Stimulated activated CD4-positive, alpha-beta T cell treated with anti-CD3 and anti-CD28 coated beads, Interleukin-1b, Interleukin-23, amount 100 ng/mL, for 24 hours (primary cell): ENCODE results near the gene CCDC148.

ENCODE experiments used
- DNase-seq, 4 experiments: peaks; one replicate each; pipeline ENCODE4 v3.0.0-alpha.2; 2020; ENCODE audit warnings: low read depth in 4 of 4, low spot score in 1 of 4

CCDC148 gene

GRCh38 chr2:158221063-158222020, 235.2 kb downstream of the CCDC148 start:
- DNase-seq, result no peak

GRCh38 chr2:158217593-158217992, 239.0 kb downstream of the CCDC148 start:
- DNase-seq, result no peak

GRCh38 chr2:158214431-158214830, 242.1 kb downstream of the CCDC148 start:
- DNase-seq, result no peak

DNA sequence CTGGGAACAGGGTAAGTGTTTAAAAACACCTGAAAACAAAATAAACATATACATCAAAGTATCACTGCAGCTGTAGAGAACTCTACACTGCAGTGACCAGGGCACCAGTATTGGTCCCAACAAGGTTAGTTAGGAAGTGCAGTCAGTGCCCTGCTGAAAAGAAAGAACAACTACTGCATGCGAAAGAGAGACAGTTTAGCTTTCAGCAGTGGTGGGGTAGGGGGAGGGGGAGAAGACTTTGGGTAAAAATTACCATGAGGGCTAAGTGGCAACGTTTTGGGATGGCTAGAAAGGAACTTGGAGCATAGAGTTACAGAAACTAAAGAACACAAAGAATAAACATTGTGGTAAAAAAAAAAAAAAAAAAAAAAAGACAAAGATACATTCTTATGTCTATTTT, 242.8 kb downstream of the CCDC148 start:
- DNase-seq, result no peak

GRCh38 chr2:158212301-158212700, 244.3 kb downstream of the CCDC148 start:
- DNase-seq, result no peak

DNA sequence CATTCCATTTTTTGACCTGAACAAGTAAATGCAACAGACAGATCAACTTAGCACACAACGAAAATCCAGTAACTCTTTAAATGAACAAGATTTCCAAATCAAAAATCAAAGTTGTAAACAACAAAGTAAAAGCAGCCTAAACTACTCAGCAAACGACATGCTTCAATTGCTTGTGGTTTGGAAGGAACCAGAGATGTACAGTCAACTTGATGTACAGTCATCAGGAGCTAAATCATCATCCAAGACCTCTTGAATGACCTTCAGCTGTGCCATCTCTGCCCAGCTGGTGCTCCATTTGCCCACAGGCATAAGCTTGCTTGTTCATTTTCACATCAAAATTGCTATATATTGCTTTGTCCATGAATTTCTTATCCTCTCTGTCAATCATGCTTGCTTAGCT, 245.1 kb downstream of the CCDC148 start:
- DNase-seq, result no peak

- no peak for DNase-seq
Observed at GRCh38 chr2:158207354-158207753, 249.2 kb downstream of the CCDC148 start.

GRCh38 chr2:158205215-158205614, 251.3 kb downstream of the CCDC148 start:
- no peak for DNase-seq

GRCh38 chr2:158204741-158205165, 251.8 kb downstream of the CCDC148 start:
- no peak for DNase-seq

DNA sequence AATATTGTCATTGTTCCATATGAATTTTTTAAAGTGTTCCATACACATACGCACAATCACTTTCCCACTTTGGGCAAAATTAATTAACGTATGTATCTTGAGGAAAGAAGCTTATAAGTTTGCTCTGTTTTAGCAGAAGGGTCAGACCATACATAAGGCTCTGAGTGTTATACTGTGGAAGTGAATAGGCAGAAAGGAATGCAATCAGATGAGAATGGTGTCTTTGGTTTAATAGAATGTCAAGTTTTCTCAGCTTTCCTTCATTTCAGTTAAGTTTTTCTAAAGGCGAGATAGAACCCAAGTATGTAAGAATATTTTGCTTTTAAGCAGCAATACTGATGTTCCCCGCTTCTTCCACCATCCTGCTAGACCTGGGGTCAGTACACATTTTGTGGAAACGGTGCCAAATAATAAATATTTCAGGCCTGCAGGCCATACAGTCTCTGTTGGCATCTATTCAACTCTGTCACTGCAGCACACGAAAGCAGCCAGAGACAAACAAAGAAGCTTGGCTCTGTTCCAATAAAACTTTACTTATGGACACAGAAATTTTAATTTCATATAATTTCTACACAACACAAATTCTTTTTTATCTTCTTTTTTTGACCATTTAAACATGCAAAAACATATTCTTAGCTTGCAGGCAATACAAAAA, 254.3 kb downstream of the CCDC148 start:
- no peak for DNase-seq

GRCh38 chr2:158199928-158200650, 256.5 kb downstream of the CCDC148 start:
- DNase-seq, result no peak

GRCh38 chr2:158197940-158198339, 258.6 kb downstream of the CCDC148 start:
- no peak for DNase-seq

DNA sequence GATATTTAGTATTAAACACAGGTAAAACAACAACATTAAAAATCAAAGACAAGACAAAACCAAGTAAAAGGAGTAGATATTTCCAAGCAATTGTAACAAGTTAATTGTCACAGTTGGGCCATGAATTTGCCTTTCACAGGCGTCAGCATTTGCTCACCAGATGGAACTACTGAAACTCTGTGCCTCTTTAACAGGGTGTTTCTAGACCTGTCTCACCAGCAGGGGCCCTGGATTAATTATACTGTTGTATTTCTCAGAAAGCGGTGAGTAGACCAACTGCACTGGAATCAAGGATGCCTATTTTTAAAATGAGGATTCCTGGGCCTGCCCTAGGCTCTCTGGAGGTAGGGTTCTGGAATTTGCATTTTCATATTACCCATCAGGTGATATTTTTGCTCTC, 262.3 kb downstream of the CCDC148 start:
- no peak for DNase-seq

- DNase-seq, result no peak
Observed at GRCh38 chr2:158192515-158193443, 263.8 kb downstream of the CCDC148 start.

- DNase-seq, result peak in 1 of 4 experiments; percentile 3
Observed at GRCh38 chr2:158191076-158191895, 265.3 kb downstream of the CCDC148 start.

DNA sequence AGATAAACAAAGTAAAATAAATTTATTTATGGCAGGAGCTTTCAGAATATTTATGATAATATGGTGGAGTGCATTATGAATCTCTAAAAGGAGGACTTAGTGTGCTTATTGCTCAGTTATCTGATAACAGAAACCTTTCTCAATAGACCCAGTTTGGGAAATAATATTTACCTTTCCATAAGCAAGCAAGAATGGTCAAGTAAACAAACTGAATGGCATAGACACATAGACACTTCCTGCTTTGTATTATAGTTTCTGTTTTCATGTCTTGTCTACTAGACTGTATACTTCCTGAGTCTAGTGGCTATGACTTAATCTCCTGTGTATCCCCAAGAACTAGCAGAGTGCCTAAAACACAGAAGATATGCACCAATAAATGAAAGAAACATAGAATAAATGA, 267.0 kb downstream of the CCDC148 start:
- no peak for DNase-seq

DNA sequence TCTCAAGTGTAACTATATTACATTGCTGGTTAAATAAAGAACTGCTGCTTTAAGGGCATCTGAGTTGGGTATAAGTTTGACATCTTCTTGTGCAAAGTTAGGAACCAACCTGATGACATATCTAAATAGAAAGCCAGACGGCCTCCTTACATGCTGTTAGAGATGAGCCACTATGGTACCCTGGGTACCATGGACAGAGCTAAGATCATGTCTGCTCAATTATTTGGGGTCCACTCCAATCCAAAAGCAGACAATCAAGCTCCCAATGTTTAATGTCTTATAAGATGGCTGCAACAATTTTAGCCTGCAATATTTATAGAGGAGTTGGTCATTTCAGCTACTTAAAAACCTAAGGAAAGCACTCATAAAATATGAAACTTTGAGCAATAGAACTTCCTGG, 268.6 kb downstream of the CCDC148 start:
- no peak for DNase-seq

DNA sequence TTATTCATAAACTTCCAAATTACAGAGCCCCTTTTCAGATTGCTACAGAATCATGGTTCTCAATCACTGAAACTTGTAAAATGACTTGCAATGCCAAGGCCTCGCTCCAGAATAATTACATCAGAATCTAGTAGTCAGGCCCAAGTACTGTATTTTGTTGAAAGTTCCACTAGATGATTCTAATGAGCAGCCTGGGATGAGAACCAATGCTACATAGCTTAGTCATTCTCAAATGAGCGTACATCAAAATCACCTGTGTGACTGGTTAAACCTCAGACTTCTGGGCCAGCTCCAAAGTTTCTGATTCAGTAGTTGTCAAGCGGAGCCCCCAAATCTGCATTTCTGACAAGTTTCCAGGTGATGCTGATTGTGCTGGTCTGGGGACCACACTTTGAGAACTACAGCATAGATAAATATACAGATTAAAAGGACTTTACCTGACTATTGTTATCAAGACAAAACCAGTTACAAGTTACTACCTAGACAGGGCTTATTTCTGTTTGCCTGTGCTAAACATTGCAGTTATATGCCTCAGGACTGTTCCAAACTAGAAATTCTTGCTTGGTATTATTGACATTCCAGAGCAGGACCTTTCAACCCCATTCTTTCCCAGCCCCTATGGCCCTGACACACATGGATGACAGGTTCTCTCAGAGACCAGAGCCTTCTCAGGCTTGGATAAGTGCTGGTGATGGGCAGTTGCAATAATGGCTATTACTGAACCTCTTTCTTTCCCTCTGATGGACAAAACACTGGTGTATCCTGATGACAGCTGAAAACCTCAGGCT, 271.8 kb downstream of the CCDC148 start:
- no peak for DNase-seq

DNA sequence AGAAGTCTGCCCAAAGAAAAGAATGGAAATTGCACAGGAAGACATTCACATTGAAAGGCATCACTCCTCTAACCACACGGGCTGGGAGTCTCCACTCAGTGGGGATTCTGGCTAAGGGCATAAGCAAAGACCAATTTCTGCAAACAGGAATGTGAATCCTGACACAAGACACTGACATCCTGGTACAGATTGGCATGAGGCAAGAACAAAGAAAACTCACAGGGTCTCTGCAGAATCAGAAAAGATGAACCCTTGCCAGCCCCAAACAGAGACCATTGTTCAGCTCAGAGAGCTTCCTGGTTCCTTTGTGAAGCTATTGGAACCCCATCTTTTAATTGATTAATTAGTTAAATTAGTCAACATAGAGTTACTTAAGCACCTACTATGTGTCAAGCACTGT, 272.6 kb downstream of the CCDC148 start:
- no peak for DNase-seq
